Measurements from ENCODE around the gene CAMK1D. TPM values are rescaled to one million over a fixed set of nuclear protein-coding genes. Genes with fewer than 3 reads are reported as not detected.

CAMK1D gene
- total and polyA plus RNA-seq, 2 experiments from 2014 or later, result 4.6 to 7.2 TPM

- no peak for TF ChIP-seq ZNF462 (CRISPR knock-in tag; IDR thresholded peaks at IDR 0.05)
- TF ChIP-seq JUNB (IDR thresholded peaks at IDR 0.05; ENCODE audit: unreplicated experiment), result no peak
- TF ChIP-seq STAT1 (IDR thresholded peaks at IDR 0.05; ENCODE audit: unreplicated experiment), result no peak
- TF ChIP-seq CTCF (conservative IDR thresholded peaks at IDR 0.05; ENCODE audit: low read depth in 2 of 2), result no peak
- no peak for TF ChIP-seq CREB1 (CRISPR knock-in tag; IDR thresholded peaks at IDR 0.05; ENCODE audit: low read depth)
- TF ChIP-seq ZNF114 (CRISPR knock-in tag; IDR thresholded peaks at IDR 0.05), result no peak
- no peak for TF ChIP-seq REST (IDR thresholded peaks at IDR 0.05; ENCODE audit: unreplicated experiment)
- Histone ChIP-seq H2AFZ (no peak overlapping the region), H3K36me3 (ENCODE audit: insufficient read depth) (no peaks in the 10 kb centered on the region), H3K4me3 (no peak overlapping the region), H3K27me3 (ENCODE audit: insufficient read depth) (no peaks in the 10 kb centered on the region), H4K20me1 (replicated peaks; ENCODE audit: insufficient read depth) (no peaks in the 10 kb centered on the region), H3K27ac (ENCODE audit: low read depth) (no peak overlapping the region), H3K79me2 (replicated peaks; ENCODE audit: insufficient read depth) (no peaks in the 10 kb centered on the region), H3K4me1 (ENCODE audit: insufficient read depth) (peaks cover 6% of the 10 kb centered on the region), H3K4me2 (no peak overlapping the region), H3K9me2 (ENCODE audit: insufficient read depth) (0 out of 2 replicates have a peak, but pooled peaks cover 3% of the 10 kb centered on the region), H3F3A (replicated peaks; ENCODE audit: low read depth) (no peaks in the 10 kb centered on the region)
- H3K9me3 Mint-ChIP-seq, result no peaks in the 10 kb centered on the region
- peak; percentile 78 for ATAC-seq
- no peaks in the 10 kb centered on the region for H3K36me3 Mint-ChIP-seq (ENCODE audit: low read depth)
- H3K4me3 Mint-ChIP-seq, result no peak overlapping the region
- peaks cover 11% of the 10 kb centered on the region for H3K4me1 Mint-ChIP-seq
- peak; percentile 47 for DNase-seq (ENCODE audit: low spot score)
- H3K27ac Mint-ChIP-seq, result no peak overlapping the region
- H3K27me3 Mint-ChIP-seq (ENCODE audit: insufficient read depth, low read depth, poor library complexity), result peaks cover 4% of the 10 kb centered on the region
These were observed 293.9 kb downstream of the CAMK1D start for GRCh38 chr10:12643279-12643678.
